K562 (cell line): ENCODE measurements around the gene PPM1F. TPM values are rescaled to one million over a fixed set of nuclear protein-coding genes. Genes with fewer than 3 reads are reported as not detected.

Experiments used
- CXXC5 ChIP-seq: fragments of 250-450 bp; sonication (Bioruptor Pico); IDR thresholded peaks from 2 replicates; pipeline ENCODE4 v1.8.0; 2022; ENCODE audit warnings: inconsistent platforms, mild to moderate bottlenecking, moderate library complexity
- ETV5 ChIP-seq: sonication (generic); formaldehyde crosslinking; IDR thresholded peaks from 2 replicates; pipeline ENCODE4 v1.4.0; 2020; ENCODE audit warnings: low read depth, mild to moderate bottlenecking, missing genetic modification reagents
- EZH2 ChIP-seq: IDR thresholded peaks from 2 replicates; pipeline ENCODE4 v1.6.1; 2012; ENCODE audit warnings: low read depth, mild to moderate bottlenecking, inconsistent platforms, low read length, borderline replicate concordance
- FOXM1 ChIP-seq, 2 experiments: fragments of 450-650 bp in 1 of 2; sonication (generic) in 1 of 2; formaldehyde crosslinking in 1 of 2; IDR thresholded peaks; 2 replicates each; pipeline versions ENCODE4 v1.6.1 to v1.9.0; 2017 to 2022; ENCODE audit warnings: low read depth in 2 of 2, mild to moderate bottlenecking in 2 of 2, missing genetic modification reagents in 1 of 2, moderate library complexity in 1 of 2
- HCFC1 ChIP-seq: IDR thresholded peaks from 2 replicates; pipeline ENCODE4 v1.6.1; 2012; ENCODE audit warnings: low read depth, low read length, improper control_type of control experiment
- MAFK ChIP-seq: IDR thresholded peaks from 2 replicates; pipeline ENCODE4 v1.6.1; 2011; ENCODE audit warnings: low read length, improper control_type of control experiment
- MXI1 ChIP-seq: IDR thresholded peaks from 2 replicates; pipeline ENCODE4 v1.6.1; 2011; ENCODE audit warnings: low read depth, mild to moderate bottlenecking, improper control_type of control experiment, low read length
- MYC ChIP-seq, 2 experiments: fragments of 250-450 bp in 1 of 2; sonication (Bioruptor Pico) in 1 of 2; IDR thresholded peaks; 2 replicates each; pipeline versions ENCODE4 v1.5.1 to v1.6.1; 2012 to 2021; ENCODE audit warnings: low read depth in 2 of 2, borderline replicate concordance in 1 of 2, improper control_type of control experiment in 1 of 2, low read length in 1 of 2, mild to moderate bottlenecking in 1 of 2, moderate library complexity in 1 of 2
- NRF1 ChIP-seq, 2 experiments: fragments of 450-650 bp; IDR thresholded peaks in 1 of 2; conservative IDR thresholded peaks in 1 of 2; 2 replicates each; pipeline ENCODE4 v1.6.1; 2014; ENCODE audit warnings: mild to moderate bottlenecking in 2 of 2
- RBM25 ChIP-seq: fragments of 200-400 bp; formaldehyde crosslinking; IDR thresholded peaks from 2 replicates; pipeline ENCODE4 v1.6.1; 2018; ENCODE audit warnings: low read length, low read depth, moderate library complexity; ENCODE audit not compliant: severe bottlenecking
- RCOR1 ChIP-seq, 2 experiments: IDR thresholded peaks; 2 replicates each; pipeline ENCODE4 v1.6.1; 2012; ENCODE audit warnings: low read depth in 2 of 2, low read length in 2 of 2, borderline replicate concordance in 1 of 2, improper control_type of control experiment in 1 of 2
- TBL1XR1 ChIP-seq, 2 experiments: IDR thresholded peaks; 2 replicates each; pipeline ENCODE4 v1.6.1; 2012; ENCODE audit warnings: improper control_type of control experiment in 2 of 2, low read length in 2 of 2, mild to moderate bottlenecking in 1 of 2
- ZNF121 ChIP-seq: sonication (generic); formaldehyde crosslinking; conservative IDR thresholded peaks from 2 replicates; pipeline ENCODE4 v1.8.0; 2022; ENCODE audit warnings: missing genetic modification reagents
- polyA plus RNA-seq, 8 experiments: library from polyadenylated mRNA; depleted of rRNA in 4 of 8; stranded (reverse) in 5 of 8; unstranded in 3 of 8; fragments of >200 nt; fragmentation: Nextera tagmentation in 2 of 8; fragmentation: Illumina TruSeq in 1 of 8; extraction: Ambion mirVana in 2 of 8; extraction: Trizol in 1 of 8; gene quantifications; 2 replicates each; pipeline versions ENCODE4 v1.2.1 to v1.2.3, GENCODE V29; 2011 to 2014; ENCODE audit warnings: inconsistent platforms in 1 of 8, missing spikeins in 1 of 8
- total RNA-seq, 7 experiments: library from RNA; depleted of rRNA in 6 of 7; stranded (reverse); fragments of >200 nt in 6 of 7; fragmentation: Illumina TruSeq in 2 of 7; extraction: Trizol in 2 of 7; gene quantifications; 2 replicates each; pipeline versions ENCODE4 v1.2.1 to v1.2.3, GENCODE V29; 2011 to 2021; ENCODE audit warnings: low replicate concordance in 1 of 7
- TF ChIP-seq, protein P1 (sequence below), 2 experiments: fragments of 450-650 bp in 1 of 2; sonication (generic) in 1 of 2; formaldehyde crosslinking in 1 of 2; IDR thresholded peaks in 1 of 2; conservative IDR thresholded peaks in 1 of 2; 2 replicates each; pipeline versions ENCODE4 v1.6.1 to v1.8.1; 2016 to 2023; ENCODE audit warnings: mild to moderate bottlenecking in 2 of 2, moderate library complexity in 2 of 2, inconsistent platforms in 1 of 2, missing genetic modification reagents in 1 of 2
- TF ChIP-seq, protein P2 (sequence below): sonication (generic); formaldehyde crosslinking; IDR thresholded peaks from 2 replicates; pipeline ENCODE4 v1.8.1; 2023; ENCODE audit warnings: mild to moderate bottlenecking, missing genetic modification reagents
- TF ChIP-seq, protein P3 (sequence below): sonication (generic); formaldehyde crosslinking; IDR thresholded peaks from 2 replicates; pipeline ENCODE4 v1.8.1; 2023; ENCODE audit warnings: mild to moderate bottlenecking, missing genetic modification reagents
- TF ChIP-seq, protein P4 (sequence below): fragments of 250-450 bp; sonication (Bioruptor Pico); IDR thresholded peaks from 2 replicates; pipeline ENCODE4 v1.4.0; 2020

The PPM1F gene
- total and polyA plus RNA-seq, 9 of the 15 experiments (the other 6 are each of a cell fraction or from before 2014, with no cell fraction given): 2.1 to 159 (median 64.0) TPM

DNA sequence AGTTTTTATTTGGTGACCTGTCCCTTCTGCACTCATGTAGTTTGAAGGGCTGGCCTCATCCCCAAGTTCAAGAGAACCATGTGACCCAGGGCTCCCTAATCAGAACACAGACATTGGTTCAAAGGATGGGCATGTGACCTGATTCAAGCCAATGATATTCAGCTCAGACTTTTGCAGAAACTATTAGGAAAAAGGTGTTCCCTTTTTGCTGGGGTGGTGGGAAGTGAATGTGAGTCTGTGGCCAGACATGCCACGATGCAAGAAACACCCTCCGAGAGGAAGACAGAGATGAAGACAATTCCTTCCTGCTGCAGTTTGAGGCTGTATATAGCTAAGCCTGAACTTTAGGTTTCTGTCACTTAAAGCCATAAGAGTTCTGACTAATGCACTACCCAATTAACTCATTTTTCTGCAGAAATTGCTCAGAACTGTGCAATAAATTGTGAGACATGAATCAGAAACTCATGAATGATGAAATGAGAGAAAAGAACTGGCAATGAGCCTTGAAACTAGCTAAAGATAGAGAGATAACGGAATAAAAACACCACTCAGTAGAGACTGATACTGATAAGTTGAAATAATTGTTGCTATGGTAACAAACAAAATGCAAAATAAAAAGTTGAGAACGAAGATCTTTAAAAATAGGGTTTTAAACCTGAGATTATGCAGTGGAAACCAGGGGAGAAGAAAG, 76.0 kb downstream of the PPM1F start (continued):
- TF ChIP-seq, protein P1, sequence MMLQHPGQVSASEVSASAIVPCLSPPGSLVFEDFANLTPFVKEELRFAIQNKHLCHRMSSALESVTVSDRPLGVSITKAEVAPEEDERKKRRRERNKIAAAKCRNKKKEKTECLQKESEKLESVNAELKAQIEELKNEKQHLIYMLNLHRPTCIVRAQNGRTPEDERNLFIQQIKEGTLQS (IDR thresholded peaks at IDR 0.05): no peak
- TF ChIP-seq, protein P1 (CRISPR knock-in tag; conservative IDR thresholded peaks at IDR 0.05): 0 out of 2 replicates have a peak, but pooled peaks have one; percentile 74
- TF ChIP-seq RBM25 (peak; percentile 49), FOXM1 (IDR thresholded peaks at IDR 0.05; ENCODE audit: low read depth) (no peak), FOXM1 (CRISPR knock-in tag; IDR thresholded peaks at IDR 0.05; ENCODE audit: low read depth) (no peak), MXI1 (peak; percentile 56; the same call in 1 of the 2 replicates), ETV5 (CRISPR knock-in tag) (no peak), HCFC1 (peak; percentile 38), CXXC5 (CRISPR knock-in tag) (no peak), RCOR1 (IDR thresholded peaks at IDR 0.05; ENCODE audit: borderline replicate concordance in 1 of 2, low read depth in 2 of 2, low read length in 2 of 2) (peak; percentile 4 to 7; a peak in 1 of 4 replicates), NRF1 (conservative IDR thresholded peaks at IDR 0.05 in 1 of 2, IDR thresholded peaks at IDR 0.05 in 1 of 2) (no peak), ZNF121 (no peak), MYC (IDR thresholded peaks at IDR 0.05; ENCODE audit: low read depth, low read length) (peak; percentile 66), MYC (CRISPR knock-in tag; IDR thresholded peaks at IDR 0.05; ENCODE audit: borderline replicate concordance, low read depth) (no peak), TBL1XR1 (IDR thresholded peaks at IDR 0.05; ENCODE audit: low read length in 2 of 2) (peak in 1 of 2 experiments; percentile 10; a peak in 1 of 4 replicates), MAFK (peak; percentile 28; the same call in 1 of the 2 replicates), EZH2 (0 out of 2 replicates have a peak, but pooled peaks have one; percentile 84)
- TF ChIP-seq, protein P2, sequence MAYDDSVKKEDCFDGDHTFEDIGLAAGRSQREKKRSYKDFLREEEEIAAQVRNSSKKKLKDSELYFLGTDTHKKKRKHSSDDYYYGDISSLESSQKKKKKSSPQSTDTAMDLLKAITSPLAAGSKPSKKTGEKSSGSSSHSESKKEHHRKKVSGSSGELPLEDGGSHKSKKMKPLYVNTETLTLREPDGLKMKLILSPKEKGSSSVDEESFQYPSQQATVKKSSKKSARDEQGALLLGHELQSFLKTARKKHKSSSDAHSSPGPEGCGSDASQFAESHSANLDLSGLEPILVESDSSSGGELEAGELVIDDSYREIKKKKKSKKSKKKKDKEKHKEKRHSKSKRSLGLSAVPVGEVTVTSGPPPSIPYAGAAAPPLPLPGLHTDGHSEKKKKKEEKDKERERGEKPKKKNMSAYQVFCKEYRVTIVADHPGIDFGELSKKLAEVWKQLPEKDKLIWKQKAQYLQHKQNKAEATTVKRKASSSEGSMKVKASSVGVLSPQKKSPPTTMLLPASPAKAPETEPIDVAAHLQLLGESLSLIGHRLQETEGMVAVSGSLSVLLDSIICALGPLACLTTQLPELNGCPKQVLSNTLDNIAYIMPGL: peak; percentile 50; the same call in 1 of the 2 replicates
- TF ChIP-seq, protein P3, sequence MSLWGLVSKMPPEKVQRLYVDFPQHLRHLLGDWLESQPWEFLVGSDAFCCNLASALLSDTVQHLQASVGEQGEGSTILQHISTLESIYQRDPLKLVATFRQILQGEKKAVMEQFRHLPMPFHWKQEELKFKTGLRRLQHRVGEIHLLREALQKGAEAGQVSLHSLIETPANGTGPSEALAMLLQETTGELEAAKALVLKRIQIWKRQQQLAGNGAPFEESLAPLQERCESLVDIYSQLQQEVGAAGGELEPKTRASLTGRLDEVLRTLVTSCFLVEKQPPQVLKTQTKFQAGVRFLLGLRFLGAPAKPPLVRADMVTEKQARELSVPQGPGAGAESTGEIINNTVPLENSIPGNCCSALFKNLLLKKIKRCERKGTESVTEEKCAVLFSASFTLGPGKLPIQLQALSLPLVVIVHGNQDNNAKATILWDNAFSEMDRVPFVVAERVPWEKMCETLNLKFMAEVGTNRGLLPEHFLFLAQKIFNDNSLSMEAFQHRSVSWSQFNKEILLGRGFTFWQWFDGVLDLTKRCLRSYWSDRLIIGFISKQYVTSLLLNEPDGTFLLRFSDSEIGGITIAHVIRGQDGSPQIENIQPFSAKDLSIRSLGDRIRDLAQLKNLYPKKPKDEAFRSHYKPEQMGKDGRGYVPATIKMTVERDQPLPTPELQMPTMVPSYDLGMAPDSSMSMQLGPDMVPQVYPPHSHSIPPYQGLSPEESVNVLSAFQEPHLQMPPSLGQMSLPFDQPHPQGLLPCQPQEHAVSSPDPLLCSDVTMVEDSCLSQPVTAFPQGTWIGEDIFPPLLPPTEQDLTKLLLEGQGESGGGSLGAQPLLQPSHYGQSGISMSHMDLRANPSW (CRISPR knock-in tag): peak; percentile 92
- TF ChIP-seq, protein P4, sequence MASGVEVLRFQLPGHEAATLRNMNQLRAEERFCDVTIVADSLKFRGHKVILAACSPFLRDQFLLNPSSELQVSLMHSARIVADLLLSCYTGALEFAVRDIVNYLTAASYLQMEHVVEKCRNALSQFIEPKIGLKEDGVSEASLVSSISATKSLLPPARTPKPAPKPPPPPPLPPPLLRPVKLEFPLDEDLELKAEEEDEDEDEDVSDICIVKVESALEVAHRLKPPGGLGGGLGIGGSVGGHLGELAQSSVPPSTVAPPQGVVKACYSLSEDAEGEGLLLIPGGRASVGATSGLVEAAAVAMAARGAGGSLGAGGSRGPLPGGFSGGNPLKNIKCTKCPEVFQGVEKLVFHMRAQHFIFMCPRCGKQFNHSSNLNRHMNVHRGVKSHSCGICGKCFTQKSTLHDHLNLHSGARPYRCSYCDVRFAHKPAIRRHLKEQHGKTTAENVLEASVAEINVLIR (CRISPR knock-in tag): no peak
